Measurements from ENCODE around the gene MUC4.
"Not testable (repeated sequence)": the region's sequence is repeated elsewhere in the genome, so short reads cannot be mapped to it uniquely, and the experiment has no call there.

Gene MUC4

DNA sequence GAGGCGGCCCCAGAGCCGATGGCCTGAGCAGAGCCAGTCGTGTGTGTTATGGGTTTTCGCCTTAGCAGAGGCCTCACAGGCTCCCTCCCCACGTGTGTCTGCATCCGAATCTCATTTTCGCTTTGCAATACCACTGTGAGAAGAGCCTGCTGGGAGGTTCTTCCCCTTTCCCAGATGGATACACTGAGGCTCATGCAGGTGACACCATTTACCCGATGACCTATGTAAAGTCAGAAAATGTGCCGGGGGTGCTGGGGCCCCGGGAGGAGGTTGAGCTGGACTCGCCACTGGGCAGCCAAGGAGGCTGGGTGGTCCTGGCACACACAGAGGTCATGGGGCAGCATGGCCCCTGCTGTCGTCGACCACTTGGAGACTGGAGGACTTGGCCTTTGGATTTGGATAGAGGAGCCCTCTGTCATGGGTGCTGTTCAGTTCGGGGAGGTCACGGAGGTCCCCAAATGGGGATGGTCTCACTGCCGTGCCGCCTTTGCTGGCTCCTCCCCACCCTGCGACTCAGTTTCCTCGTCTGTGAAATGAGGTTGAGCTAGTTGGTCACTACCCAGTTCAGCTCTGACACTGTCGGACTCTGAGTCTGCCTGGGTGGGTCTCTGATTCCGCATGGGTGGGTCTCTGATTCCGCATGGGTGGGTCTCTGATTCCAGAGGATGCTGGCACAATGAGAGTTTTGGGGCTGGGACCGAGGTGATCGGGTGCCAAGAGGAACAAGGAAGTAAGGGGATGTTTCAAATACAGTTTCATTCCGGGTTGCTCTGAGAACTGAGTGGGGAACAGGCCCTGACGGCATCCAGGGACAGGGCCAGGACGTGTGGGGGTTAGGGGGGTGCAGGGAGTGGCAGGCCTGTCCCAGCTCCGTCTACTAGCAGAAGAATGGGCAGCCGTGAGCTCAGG, 23.2 kb upstream of the MUC4 start:
- no peak for DNase-seq

- DNase-seq: no peak
These were observed 18.1 kb upstream of the MUC4 start for GRCh38 chr3:195829897-195830254.

GRCh38 chr3:195828762-195829161, 17.0 kb upstream of the MUC4 start:
- DNase-seq: no peak

GRCh38 chr3:195825857-195826804, 14.4 kb upstream of the MUC4 start:
- DNase-seq: no peak

- DNase-seq: no peak
These were observed 13.5 kb upstream of the MUC4 start for GRCh38 chr3:195825191-195825588.

- DNase-seq: not testable (repeated sequence)
These were observed 12.9 kb upstream of the MUC4 start for GRCh38 chr3:195824425-195825190.

- DNase-seq: no peak
These were observed 12.3 kb upstream of the MUC4 start for GRCh38 chr3:195823999-195824398.

- DNase-seq: no peak
These were observed 11.6 kb upstream of the MUC4 start for GRCh38 chr3:195823280-195823679.

DNA sequence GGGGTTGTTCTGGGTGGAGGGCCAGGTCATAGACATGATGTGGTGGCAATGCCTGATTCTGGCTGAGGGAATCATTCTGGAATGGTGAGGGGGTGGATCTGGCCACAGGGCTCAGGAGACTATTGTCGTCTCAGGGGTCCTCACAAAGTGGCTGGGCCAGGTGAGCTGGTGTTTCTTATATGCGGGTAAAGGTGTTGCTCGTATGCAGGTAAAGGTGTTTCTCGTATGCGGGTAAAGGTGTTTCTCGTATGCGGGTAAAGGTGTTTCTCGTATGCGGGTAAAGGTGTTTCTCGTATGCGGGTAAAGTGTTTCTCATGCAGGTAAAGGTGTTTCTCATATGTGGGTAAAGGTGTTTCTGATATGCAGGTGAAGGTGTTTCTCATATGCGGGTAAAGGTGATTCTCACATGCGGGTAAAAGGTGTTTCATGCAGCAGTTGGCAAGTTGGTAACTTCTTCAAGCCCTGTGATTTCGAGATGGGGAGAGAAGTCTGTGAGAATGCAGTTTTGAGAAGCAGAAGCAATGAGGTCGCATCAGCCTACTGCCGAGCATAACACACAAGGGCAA, 10.5 kb upstream of the MUC4 start:
- no peak for DNase-seq

DNA sequence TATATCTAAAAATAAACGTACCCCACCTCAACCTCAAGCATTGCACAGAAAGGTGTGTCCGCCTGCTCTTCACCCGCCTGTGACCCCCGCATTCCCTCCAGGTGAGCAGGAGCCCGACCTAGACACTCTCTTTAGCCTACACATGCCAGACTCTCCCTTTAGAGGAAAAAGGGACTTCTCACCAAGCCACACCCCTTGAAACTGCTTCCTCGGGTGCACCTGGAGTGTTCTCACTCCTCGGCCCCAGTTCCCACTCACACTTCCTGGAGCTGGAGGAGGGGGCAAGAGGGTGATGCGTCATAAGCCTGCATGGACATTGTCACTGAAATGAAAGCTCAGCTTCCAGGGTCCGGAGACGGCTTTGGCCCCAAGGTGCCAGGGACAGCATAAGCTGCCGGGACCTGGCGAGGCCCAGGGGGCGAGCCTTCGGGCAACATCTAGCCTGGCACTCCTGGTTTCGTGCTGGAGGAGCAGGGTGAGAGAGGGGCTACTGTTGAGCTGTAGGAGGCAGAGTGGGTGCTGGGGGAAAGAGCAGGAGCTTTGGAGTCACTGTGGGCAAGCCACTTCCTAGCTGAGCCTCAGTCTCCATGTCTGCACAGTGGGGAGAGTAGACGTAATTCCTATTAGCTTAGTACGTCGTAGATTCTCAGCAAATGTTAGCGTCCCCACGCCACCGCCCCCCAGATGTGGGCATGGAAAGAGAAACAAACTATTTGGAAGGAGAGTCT, 9.8 kb upstream of the MUC4 start:
- no peak for DNase-seq

DNA sequence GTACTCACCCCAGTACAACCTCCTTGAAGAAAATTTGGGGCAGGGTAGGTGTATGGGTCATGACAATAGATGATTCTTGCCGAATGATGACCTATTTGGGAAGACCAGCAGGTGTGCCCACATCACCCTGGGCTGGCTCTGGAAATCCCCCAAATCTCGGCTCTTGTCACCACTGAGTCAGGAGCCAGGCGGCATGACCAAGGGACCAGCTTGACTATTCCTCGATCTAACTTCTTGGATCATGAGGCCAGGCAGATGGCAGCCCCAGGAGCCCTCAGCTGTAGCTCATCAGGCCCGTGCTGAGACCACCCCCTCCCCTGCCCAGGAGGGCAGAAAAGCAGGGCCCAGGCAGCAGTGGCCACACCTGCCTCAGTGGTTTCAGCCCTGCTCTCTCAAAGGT, 9.2 kb upstream of the MUC4 start:
- DNase-seq: no peak

DNA sequence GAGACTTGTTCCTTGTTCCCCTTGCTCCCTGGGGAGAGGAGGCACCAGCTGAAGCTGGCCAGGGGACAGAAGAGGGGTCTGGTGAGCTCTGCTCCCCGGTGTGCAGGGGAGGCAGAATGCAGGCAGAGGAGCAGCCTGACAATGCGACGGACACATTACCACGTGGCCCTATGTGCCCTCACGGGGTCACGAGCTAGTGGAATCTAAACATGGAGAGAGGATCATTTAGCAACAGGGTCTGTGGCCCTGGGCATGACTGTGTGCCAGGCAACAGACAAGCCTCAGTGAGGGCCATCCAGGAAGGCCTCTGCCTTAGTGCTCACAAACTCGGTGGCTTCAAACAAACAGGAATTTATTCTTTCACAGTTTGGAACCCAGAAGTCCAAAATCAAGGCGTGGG, 8.5 kb upstream of the MUC4 start:
- no peak for DNase-seq

- DNase-seq: no peak
These were observed 6.6 kb upstream of the MUC4 start for GRCh38 chr3:195818301-195818700.

DNA sequence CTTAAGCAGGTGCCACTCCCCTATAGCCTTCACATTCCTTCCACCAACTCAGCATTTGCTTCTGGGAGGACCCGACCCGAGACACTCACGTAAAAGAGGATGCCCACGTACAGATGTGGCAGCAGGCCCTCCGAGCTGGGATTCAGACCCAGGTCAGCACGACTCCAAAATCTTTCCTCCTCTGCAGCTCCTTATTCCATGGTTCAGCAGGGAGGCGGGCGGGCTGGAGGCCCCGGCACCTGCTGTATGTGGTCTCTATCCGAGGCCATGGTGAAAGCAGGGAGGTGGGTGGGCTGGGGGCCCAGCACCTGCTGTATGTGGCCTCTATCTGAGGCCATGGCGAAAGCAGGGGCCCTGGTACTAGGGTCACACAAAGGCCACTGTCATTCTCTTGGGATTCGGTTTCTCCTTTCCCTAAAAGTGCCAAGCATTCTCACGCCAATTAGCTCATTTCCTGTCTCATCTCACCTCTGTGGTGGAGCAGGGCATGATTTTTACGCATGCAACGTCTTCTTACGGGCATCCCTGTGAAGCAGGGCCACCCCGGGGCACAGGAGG, 5.9 kb upstream of the MUC4 start:
- no peak for DNase-seq

- DNase-seq: not testable (repeated sequence)
These were observed 4.7 kb upstream of the MUC4 start for GRCh38 chr3:195816276-195816913.

GRCh38 chr3:195815169-195815771, 3.5 kb upstream of the MUC4 start:
- no peak for DNase-seq

DNA sequence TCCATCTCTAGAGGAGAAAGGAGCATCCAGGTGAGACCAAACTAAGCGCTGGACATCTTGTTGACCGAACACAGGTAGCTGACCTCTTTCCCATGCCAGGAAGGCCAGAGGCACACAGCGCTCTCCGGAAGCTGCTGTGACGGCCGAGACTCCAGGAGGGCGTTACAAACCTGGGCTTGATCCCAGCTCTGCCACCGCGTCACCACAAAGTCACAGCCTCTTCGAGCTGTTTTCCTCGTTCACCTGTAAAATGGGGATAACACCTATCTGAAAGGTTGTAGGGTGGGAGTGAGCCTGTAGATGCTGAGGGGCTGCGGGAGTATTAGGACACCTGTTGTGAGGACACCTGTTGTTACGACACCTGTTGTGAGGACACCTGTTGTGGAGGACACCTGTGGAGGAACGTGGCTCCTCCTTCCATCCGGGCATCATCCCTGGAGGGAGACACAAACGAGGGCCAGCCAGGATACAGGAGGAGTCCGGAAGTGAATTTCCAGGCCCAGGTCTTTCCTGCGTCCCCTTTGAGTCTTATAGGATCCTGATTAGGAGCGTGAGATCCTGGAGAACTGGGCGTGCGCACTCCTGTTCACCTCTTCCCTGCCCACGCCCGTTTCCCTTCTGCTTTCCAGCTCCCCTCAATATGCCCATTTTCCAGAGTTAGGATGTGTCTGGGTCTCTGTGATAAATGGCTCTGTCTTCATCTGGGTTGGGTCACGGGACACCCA, 2.3 kb upstream of the MUC4 start:
- no peak for DNase-seq

DNA sequence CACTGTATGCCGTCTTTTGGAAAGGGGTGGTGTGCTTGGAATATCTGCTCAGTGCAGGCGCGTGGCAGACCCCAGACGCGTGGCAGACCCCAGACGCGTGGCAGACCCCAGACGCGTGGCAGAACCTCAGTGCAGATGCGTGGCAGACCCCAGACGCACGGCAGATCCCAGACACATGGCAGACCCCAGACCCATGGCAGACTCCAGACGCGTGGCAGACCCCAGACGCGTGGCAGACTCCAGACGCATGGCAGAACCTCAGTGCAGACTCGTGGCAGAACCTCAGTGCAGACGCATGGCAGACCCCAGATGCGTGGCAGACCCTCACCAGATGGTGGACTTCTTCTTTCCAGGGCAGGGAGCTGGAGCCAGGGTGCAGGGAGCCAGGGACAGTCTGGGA, 637 bp upstream of the MUC4 start:
- no peak for DNase-seq

DNA sequence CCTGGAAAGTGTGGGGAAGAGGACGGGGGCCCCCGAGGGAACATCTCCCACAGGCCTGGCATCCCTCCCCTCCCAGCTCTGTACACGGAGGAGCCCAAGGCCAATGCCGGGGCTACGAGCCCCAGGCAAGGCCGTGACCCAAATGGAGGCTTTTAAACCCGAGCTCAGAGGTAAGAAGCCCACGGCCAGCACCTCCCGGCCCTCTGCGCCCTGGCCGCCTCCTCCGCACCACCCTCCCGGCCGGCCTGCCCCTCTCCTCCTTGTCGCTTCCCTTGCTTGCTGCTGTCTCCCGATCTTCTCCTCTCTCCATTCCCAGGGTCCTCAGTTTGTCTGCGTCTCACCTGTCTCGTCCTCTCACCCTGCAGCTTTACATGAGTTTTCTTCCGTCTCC, 1.3 kb downstream of the MUC4 start:
- DNase-seq: no peak
